ENCODE data around the gene FGF14. TPM values are rescaled to one million over a fixed set of nuclear protein-coding genes. Genes with fewer than 3 reads are reported as not detected.

Gene FGF14
- total and polyA plus RNA-seq, 4 donors = 19.3 to 59.7 (median 38.0) TPM

GRCh38 chr13:102318233-102318632 lies 83.6 kb downstream of the FGF14 start:
- H3K36me3 ChIP-seq (ENCODE audit: control insufficient read depth, insufficient read depth, low read length) = no peaks in the 10 kb centered on the region
- no peak for DNase-seq (ENCODE audit: low read depth in 4 of 6, low spot score in 6 of 6)
- no peak overlapping the region for H3K4me3 ChIP-seq (ENCODE audit: low read depth, low read length)
- WGBS (ENCODE audit: insufficient coverage) = 74% methylated on average over 3 of the region's 5 CpGs
- peaks cover 2% of the 10 kb centered on the region for H3K9me3 ChIP-seq (ENCODE audit: control insufficient read depth, insufficient read depth, low read length)
- peaks cover 9% of the 10 kb centered on the region for H3K4me1 ChIP-seq (ENCODE audit: control insufficient read depth, insufficient read depth, low read length)
- H3K27me3 ChIP-seq (ENCODE audit: control insufficient read depth, insufficient read depth, low read length) = no peaks in the 10 kb centered on the region
- no peak overlapping the region for H3K27ac ChIP-seq (ENCODE audit: low read depth, low read length)

GRCh38 chr13:102317593-102317992 lies 84.3 kb downstream of the FGF14 start:
- Histone ChIP-seq H3K4me3 (ENCODE audit: low read depth, low read length) (no peak overlapping the region), H3K36me3 (ENCODE audit: control insufficient read depth, insufficient read depth, low read length) (no peaks in the 10 kb centered on the region), H3K9me3 (ENCODE audit: control insufficient read depth, insufficient read depth, low read length) (peaks cover 2% of the 10 kb centered on the region), H3K27ac (ENCODE audit: low read depth, low read length) (no peak overlapping the region), H3K27me3 (ENCODE audit: control insufficient read depth, insufficient read depth, low read length) (no peaks in the 10 kb centered on the region), H3K4me1 (ENCODE audit: control insufficient read depth, insufficient read depth, low read length) (peaks cover 9% of the 10 kb centered on the region)
- WGBS (ENCODE audit: insufficient coverage) = no CpG with 5 or more reads among the region's 2 CpGs
- peak in 1 of 6 donors; percentile 64 for DNase-seq (ENCODE audit: low read depth in 4 of 6, low spot score in 6 of 6)

GRCh38 chr13:102316732-102317131 lies 85.1 kb downstream of the FGF14 start:
- no peaks in the 10 kb centered on the region for H3K36me3 ChIP-seq (ENCODE audit: control insufficient read depth, insufficient read depth, low read length)
- H3K4me3 ChIP-seq (ENCODE audit: low read depth, low read length) = no peak overlapping the region
- H3K9me3 ChIP-seq (ENCODE audit: control insufficient read depth, insufficient read depth, low read length) = peaks cover 2% of the 10 kb centered on the region
- peaks cover 9% of the 10 kb centered on the region for H3K4me1 ChIP-seq (ENCODE audit: control insufficient read depth, insufficient read depth, low read length)
- no peaks in the 10 kb centered on the region for H3K27me3 ChIP-seq (ENCODE audit: control insufficient read depth, insufficient read depth, low read length)
- 88% methylated on average over 1 of the region's 3 CpGs for WGBS (ENCODE audit: insufficient coverage)
- no peak overlapping the region for H3K27ac ChIP-seq (ENCODE audit: low read depth, low read length)
- DNase-seq (ENCODE audit: low read depth in 4 of 6, low spot score in 6 of 6) = no peak

- Histone ChIP-seq H3K4me1 (ENCODE audit: control insufficient read depth, insufficient read depth, low read length) (peaks cover 8% of the 10 kb centered on the region), H3K4me3 (ENCODE audit: low read depth, low read length) (no peak overlapping the region), H3K36me3 (ENCODE audit: control insufficient read depth, insufficient read depth, low read length) (no peaks in the 10 kb centered on the region), H3K27me3 (ENCODE audit: control insufficient read depth, insufficient read depth, low read length) (no peaks in the 10 kb centered on the region), H3K9me3 (ENCODE audit: control insufficient read depth, insufficient read depth, low read length) (no peaks in the 10 kb centered on the region), H3K27ac (ENCODE audit: low read depth, low read length) (no peak overlapping the region)
- WGBS (ENCODE audit: insufficient coverage) = 100% methylated on average over 1 of the region's 4 CpGs
- no peak for DNase-seq (ENCODE audit: low read depth in 4 of 6, low spot score in 6 of 6)
Observed at GRCh38 chr13:102312841-102313240, 89.0 kb downstream of the FGF14 start.

GRCh38 chr13:102311901-102312300 lies 89.9 kb downstream of the FGF14 start:
- H3K27me3 ChIP-seq (ENCODE audit: control insufficient read depth, insufficient read depth, low read length) = no peaks in the 10 kb centered on the region
- WGBS (ENCODE audit: insufficient coverage) = 77% methylated on average over 2 of the region's 3 CpGs
- peaks cover 8% of the 10 kb centered on the region for H3K4me1 ChIP-seq (ENCODE audit: control insufficient read depth, insufficient read depth, low read length)
- H3K36me3 ChIP-seq (ENCODE audit: control insufficient read depth, insufficient read depth, low read length) = no peaks in the 10 kb centered on the region
- no peak overlapping the region for H3K4me3 ChIP-seq (ENCODE audit: low read depth, low read length)
- H3K9me3 ChIP-seq (ENCODE audit: control insufficient read depth, insufficient read depth, low read length) = no peaks in the 10 kb centered on the region
- no peak overlapping the region for H3K27ac ChIP-seq (ENCODE audit: low read depth, low read length)
- no peak for DNase-seq (ENCODE audit: low read depth in 4 of 6, low spot score in 6 of 6)

- Histone ChIP-seq H3K4me1 (ENCODE audit: control insufficient read depth, insufficient read depth, low read length) (peaks cover 8% of the 10 kb centered on the region), H3K9me3 (ENCODE audit: control insufficient read depth, insufficient read depth, low read length) (no peaks in the 10 kb centered on the region), H3K27me3 (ENCODE audit: control insufficient read depth, insufficient read depth, low read length) (no peaks in the 10 kb centered on the region), H3K36me3 (ENCODE audit: control insufficient read depth, insufficient read depth, low read length) (no peaks in the 10 kb centered on the region), H3K4me3 (ENCODE audit: low read depth, low read length) (no peak overlapping the region), H3K27ac (ENCODE audit: low read depth, low read length) (peak overlapping the region; percentile 19)
- WGBS (ENCODE audit: insufficient coverage) = no CpG with 5 or more reads among the region's 5 CpGs
- no peak for DNase-seq (ENCODE audit: low read depth in 4 of 6, low spot score in 6 of 6)
Observed at GRCh38 chr13:102311419-102311796, 90.4 kb downstream of the FGF14 start.

GRCh38 chr13:102310691-102311418 lies 91.0 kb downstream of the FGF14 start:
- H3K27me3 ChIP-seq (ENCODE audit: control insufficient read depth, insufficient read depth, low read length) = no peaks in the 10 kb centered on the region
- H3K27ac ChIP-seq (ENCODE audit: low read depth, low read length) = peak overlapping the region; percentile 19
- no peaks in the 10 kb centered on the region for H3K9me3 ChIP-seq (ENCODE audit: control insufficient read depth, insufficient read depth, low read length)
- WGBS (ENCODE audit: insufficient coverage) = 75% methylated on average over 2 of the region's 4 CpGs
- no peaks in the 10 kb centered on the region for H3K36me3 ChIP-seq (ENCODE audit: control insufficient read depth, insufficient read depth, low read length)
- H3K4me3 ChIP-seq (ENCODE audit: low read depth, low read length) = no peak overlapping the region
- H3K4me1 ChIP-seq (ENCODE audit: control insufficient read depth, insufficient read depth, low read length) = peaks cover 8% of the 10 kb centered on the region
- peak in 1 of 6 donors; percentile 37 for DNase-seq (ENCODE audit: low read depth in 4 of 6, low spot score in 6 of 6)

GRCh38 chr13:102309110-102309509 lies 92.7 kb downstream of the FGF14 start:
- Histone ChIP-seq H3K9me3 (ENCODE audit: control insufficient read depth, insufficient read depth, low read length) (no peaks in the 10 kb centered on the region), H3K27me3 (ENCODE audit: control insufficient read depth, insufficient read depth, low read length) (no peaks in the 10 kb centered on the region), H3K27ac (ENCODE audit: low read depth, low read length) (no peak overlapping the region), H3K36me3 (ENCODE audit: control insufficient read depth, insufficient read depth, low read length) (no peaks in the 10 kb centered on the region), H3K4me1 (ENCODE audit: control insufficient read depth, insufficient read depth, low read length) (peaks cover 8% of the 10 kb centered on the region), H3K4me3 (ENCODE audit: low read depth, low read length) (no peak overlapping the region)
- peak in 4 of 6 donors; percentile 21 to 87 (median 52) for DNase-seq (ENCODE audit: low read depth in 4 of 6, low spot score in 6 of 6)
- 46% methylated on average over 6 of the region's 9 CpGs for WGBS (ENCODE audit: insufficient coverage)

- no peaks in the 10 kb centered on the region for H3K36me3 ChIP-seq (ENCODE audit: control insufficient read depth, insufficient read depth, low read length)
Observed at GRCh38 chr13:102302534-102302933, 99.3 kb downstream of the FGF14 start.

GRCh38 chr13:102300379-102300778 lies 101.5 kb downstream of the FGF14 start:
- WGBS (ENCODE audit: insufficient coverage) = no CpG with 5 or more reads among the region's 2 CpGs
- Histone ChIP-seq H3K27me3 (ENCODE audit: control insufficient read depth, insufficient read depth, low read length) (no peaks in the 10 kb centered on the region), H3K9me3 (ENCODE audit: control insufficient read depth, insufficient read depth, low read length) (no peaks in the 10 kb centered on the region), H3K4me3 (ENCODE audit: low read depth, low read length) (no peak overlapping the region), H3K36me3 (ENCODE audit: control insufficient read depth, insufficient read depth, low read length) (no peaks in the 10 kb centered on the region), H3K4me1 (ENCODE audit: control insufficient read depth, insufficient read depth, low read length) (no peaks in the 10 kb centered on the region), H3K27ac (ENCODE audit: low read depth, low read length) (no peak overlapping the region)
- no peak for DNase-seq (ENCODE audit: low read depth in 4 of 6, low spot score in 6 of 6)

More at GRCh38 chr13:102302534-102302933, 99.3 kb downstream of the FGF14 start:
- no peak for DNase-seq (ENCODE audit: low read depth in 4 of 6, low spot score in 6 of 6)
- no peak overlapping the region for H3K27ac ChIP-seq (ENCODE audit: low read depth, low read length)
- H3K27me3 ChIP-seq (ENCODE audit: control insufficient read depth, insufficient read depth, low read length) = no peaks in the 10 kb centered on the region
- H3K4me1 ChIP-seq (ENCODE audit: control insufficient read depth, insufficient read depth, low read length) = no peaks in the 10 kb centered on the region
- WGBS (ENCODE audit: insufficient coverage) = 84% methylated on average over 1 of the region's 1 CpG
- H3K4me3 ChIP-seq (ENCODE audit: low read depth, low read length) = no peak overlapping the region
- H3K9me3 ChIP-seq (ENCODE audit: control insufficient read depth, insufficient read depth, low read length) = no peaks in the 10 kb centered on the region

Data from spinal cord (tissue), 10 donors.